Osteocyte (in vitro differentiated cells): Measurements from ENCODE around the gene BCL7B. TPM values are rescaled to one million over a fixed set of nuclear protein-coding genes. Genes with fewer than 3 reads are reported as not detected.

Source experiments
- DNase-seq: peaks from one replicate; pipeline ENCODE4 v3.0.0; 2021; ENCODE audit warnings: mixed read lengths; ENCODE audit not compliant: unreplicated experiment; ENCODE audit errors: extremely low spot score
- H3K27ac Mint-ChIP-seq: one replicate; pipeline ENCODE4 v1.8.0; 2021; ENCODE audit warnings: mild to moderate bottlenecking, mixed read lengths; ENCODE audit not compliant: unreplicated experiment
- H3K27me3 Mint-ChIP-seq: one replicate; pipeline ENCODE4 v1.8.0; 2021; ENCODE audit warnings: mixed read lengths; ENCODE audit not compliant: unreplicated experiment
- H3K36me3 Mint-ChIP-seq: one replicate; pipeline ENCODE4 v1.8.0; 2021; ENCODE audit warnings: mixed read lengths; ENCODE audit not compliant: unreplicated experiment
- H3K4me1 Mint-ChIP-seq: one replicate; pipeline ENCODE4 v1.8.0; 2021; ENCODE audit warnings: mixed read lengths; ENCODE audit not compliant: unreplicated experiment
- H3K4me3 Mint-ChIP-seq: one replicate; pipeline ENCODE4 v1.8.0; 2021; ENCODE audit warnings: mild to moderate bottlenecking, moderate library complexity, mixed read lengths; ENCODE audit not compliant: unreplicated experiment
- H3K9me3 Mint-ChIP-seq: one replicate; pipeline ENCODE4 v1.8.0; 2021; ENCODE audit warnings: mixed read lengths; ENCODE audit not compliant: unreplicated experiment
- CTCF ChIP-seq: fragments of 200-600 bp; sonication (generic); IDR thresholded peaks from 2 replicates; pipeline ENCODE4 v1.5.0; 2021; ENCODE audit warnings: antibody characterized with exemption, mild to moderate bottlenecking, moderate library complexity
- long read RNA-seq: library from polyadenylated mRNA; unstranded; transcript quantifications from one replicate; pipeline ENCODE4 v2.0.0, GENCODE V29; 2021
- total RNA-seq: library from RNA; stranded (reverse); gene quantifications from 2 replicates; pipeline ENCODE4 v1.2.1, GENCODE V29; 2021

Gene BCL7B
- 37.4 and 41.8 TPM in 2 replicates for total RNA-seq
- long read RNA-seq, transcript BCL7B-210 (6 exons, 1,638 nt), result major isoform, 7 of 15 reads
- long read RNA-seq, partial matches to known transcripts, result 2 of 15 reads
- long read RNA-seq, other reads (novel, unspliced or antisense), result 0 of 15 reads

- peaks cover 35% of the 10 kb centered on the region for H3K4me1 Mint-ChIP-seq
- H3K9me3 Mint-ChIP-seq, result no peaks in the 10 kb centered on the region
- no peaks in the 10 kb centered on the region for H3K27me3 Mint-ChIP-seq
- H3K27ac Mint-ChIP-seq, result peak within 1 kb of the TSS; percentile 87
- H3K36me3 Mint-ChIP-seq, result peaks cover 2% of the 10 kb centered on the region
- peak; percentile 92 for DNase-seq
- peak within 1 kb of the TSS; percentile 80 for H3K4me3 Mint-ChIP-seq
- no peak for TF ChIP-seq CTCF
Measured at GRCh38 chr7:73557397-73558257, at the start of gene BCL7B. BCL7B (minus strand) TSS chr7:73557690; CDS start chr7:73557578, 112 bp downstream.

- TF ChIP-seq CTCF, result no peak
- no peaks in the 10 kb centered on the region for H3K36me3 Mint-ChIP-seq
- H3K27ac Mint-ChIP-seq, result no peak overlapping the region
- no peak overlapping the region for H3K4me3 Mint-ChIP-seq
- H3K4me1 Mint-ChIP-seq, result peaks cover 8% of the 10 kb centered on the region
- H3K27me3 Mint-ChIP-seq, result peaks cover 3% of the 10 kb centered on the region
- no peak for DNase-seq
- H3K9me3 Mint-ChIP-seq, result no peaks in the 10 kb centered on the region
Measured at GRCh38 chr7:73605601-73606220, 48.2 kb upstream of the BCL7B start.

- H3K27me3 Mint-ChIP-seq, result peaks cover 9% of the 10 kb centered on the region
- peaks cover 8% of the 10 kb centered on the region for H3K4me1 Mint-ChIP-seq
- no peaks in the 10 kb centered on the region for H3K36me3 Mint-ChIP-seq
- no peak overlapping the region for H3K4me3 Mint-ChIP-seq
- DNase-seq, result no peak
- H3K9me3 Mint-ChIP-seq, result no peaks in the 10 kb centered on the region
- no peak overlapping the region for H3K27ac Mint-ChIP-seq
- no peak for TF ChIP-seq CTCF
Measured at GRCh38 chr7:73602721-73603651, 45.5 kb upstream of the BCL7B start.

- no peak for DNase-seq
- no peaks in the 10 kb centered on the region for H3K9me3 Mint-ChIP-seq
- H3K36me3 Mint-ChIP-seq, result no peaks in the 10 kb centered on the region
- no peak overlapping the region for H3K27ac Mint-ChIP-seq
- H3K4me3 Mint-ChIP-seq, result no peak overlapping the region
- peaks cover 16% of the 10 kb centered on the region for H3K27me3 Mint-ChIP-seq
- H3K4me1 Mint-ChIP-seq, result peaks cover 4% of the 10 kb centered on the region
- no peak for TF ChIP-seq CTCF
Measured at GRCh38 chr7:73599916-73600315, 42.4 kb upstream of the BCL7B start.
